Parathyroid adenoma (tissue), 2 donors: Measurements from ENCODE around the gene SGMS1.
A peak's percentile ranks its signal among the peaks of the same experiment; 100 is the strongest.

Source experiments
- H2AFZ ChIP-seq: fragments of 300-600 bp; sonication (generic); one replicate; pipeline ENCODE4 v1.7.0; 2017; ENCODE audit warnings: antibody characterized with exemption, mild to moderate bottlenecking
- H3K27ac ChIP-seq: fragments of 300-600 bp; sonication (generic); one replicate; pipeline ENCODE4 v1.7.0; 2017
- H3K27me3 ChIP-seq: fragments of 300-600 bp; sonication (generic); one replicate; pipeline ENCODE4 v1.7.0; 2017; ENCODE audit warnings: low read length; ENCODE audit not compliant: control insufficient read depth, insufficient read depth
- H3K36me3 ChIP-seq: fragments of 300-600 bp; sonication (generic); one replicate; pipeline ENCODE4 v1.7.0; 2017; ENCODE audit warnings: low read length; ENCODE audit not compliant: control insufficient read depth, insufficient read depth
- H3K4me1 ChIP-seq: fragments of 300-600 bp; sonication (generic); one replicate; pipeline ENCODE4 v1.7.0; 2017; ENCODE audit warnings: control low read depth
- H3K4me2 ChIP-seq: fragments of 300-600 bp; sonication (generic); one replicate; pipeline ENCODE4 v1.7.0; 2017; ENCODE audit warnings: low read length
- H3K4me3 ChIP-seq: fragments of 300-600 bp; sonication (generic); one replicate; pipeline ENCODE4 v1.7.0; 2017; ENCODE audit warnings: low read depth, low read length
- H3K79me2 ChIP-seq: fragments of 300-600 bp; sonication (generic); one replicate; pipeline ENCODE4 v1.7.0; 2017; ENCODE audit warnings: control low read depth
- H3K9ac ChIP-seq: fragments of 300-600 bp; sonication (generic); one replicate; pipeline ENCODE4 v1.7.0; 2017; ENCODE audit warnings: mild to moderate bottlenecking
- H3K9me3 ChIP-seq: fragments of 300-600 bp; sonication (generic); one replicate; pipeline ENCODE4 v1.7.0; 2017; ENCODE audit warnings: low read length; ENCODE audit not compliant: control insufficient read depth
- CTCF ChIP-seq: fragments of 300-600 bp; sonication (generic); IDR thresholded peaks from one replicate; pipeline ENCODE4 v1.7.0; 2017; ENCODE audit warnings: antibody characterized with exemption, mild to moderate bottlenecking
- donor health status: primary hyperparathyroidism.

Gene SGMS1

GRCh38 chr10:50566150-50566549, 57.6 kb downstream of the SGMS1 start:
- Histone ChIP-seq H3K4me1 (peaks cover 16% of the 10 kb centered on the region), H3K4me2 (no peak overlapping the region), H3K4me3 (no peak overlapping the region), H3K9ac (no peak overlapping the region), H3K27ac (no peak overlapping the region), H3K79me2 (peaks cover 31% of the 10 kb centered on the region), H3K27me3 (no peaks in the 10 kb centered on the region), H3K36me3 (no peaks in the 10 kb centered on the region), H3K9me3 (no peaks in the 10 kb centered on the region), H2AFZ (no peak overlapping the region)
- no peak for TF ChIP-seq CTCF

- Histone ChIP-seq H3K4me2 (no peak overlapping the region), H3K27ac (no peak overlapping the region)
- TF ChIP-seq CTCF = no peak
These were observed 58.3 kb downstream of the SGMS1 start for GRCh38 chr10:50565301-50566083.

GRCh38 chr10:50563906-50564305, 59.9 kb downstream of the SGMS1 start:
- Histone ChIP-seq H3K9ac (no peak overlapping the region), H3K4me3 (no peak overlapping the region), H3K27me3 (no peaks in the 10 kb centered on the region), H3K27ac (no peak overlapping the region), H3K4me1 (peaks cover 18% of the 10 kb centered on the region), H3K4me2 (no peak overlapping the region), H3K9me3 (no peaks in the 10 kb centered on the region), H3K79me2 (peaks cover 29% of the 10 kb centered on the region), H3K36me3 (no peaks in the 10 kb centered on the region), H2AFZ (no peak overlapping the region)
- TF ChIP-seq CTCF = no peak

More at GRCh38 chr10:50565301-50566083, 58.3 kb downstream of the SGMS1 start:
- peaks cover 19% of the 10 kb centered on the region for H3K4me1 ChIP-seq
- H3K9ac ChIP-seq = no peak overlapping the region
- H3K36me3 ChIP-seq = no peaks in the 10 kb centered on the region
- H3K4me3 ChIP-seq = no peak overlapping the region
- H3K27me3 ChIP-seq = no peaks in the 10 kb centered on the region
- H3K79me2 ChIP-seq = peaks cover 30% of the 10 kb centered on the region
- H3K9me3 ChIP-seq = no peaks in the 10 kb centered on the region
- H2AFZ ChIP-seq = no peak overlapping the region

- peaks cover 12% of the 10 kb centered on the region for H3K4me1 ChIP-seq
- no peaks in the 10 kb centered on the region for H3K27me3 ChIP-seq
- TF ChIP-seq CTCF = peak; percentile 82
- no peak overlapping the region for H3K4me3 ChIP-seq
- H3K9me3 ChIP-seq = no peaks in the 10 kb centered on the region
- no peaks in the 10 kb centered on the region for H3K36me3 ChIP-seq
- peaks cover 28% of the 10 kb centered on the region for H3K79me2 ChIP-seq
- H3K4me2 ChIP-seq = peak overlapping the region; percentile 10
- H3K27ac ChIP-seq = peak overlapping the region; percentile 42
- no peak overlapping the region for H2AFZ ChIP-seq
- no peak overlapping the region for H3K9ac ChIP-seq
These were observed 61.9 kb downstream of the SGMS1 start for GRCh38 chr10:50561816-50562215.

- Histone ChIP-seq H3K9ac (no peak overlapping the region), H3K4me3 (no peak overlapping the region), H2AFZ (no peak overlapping the region), H3K4me2 (no peak overlapping the region), H3K27ac (peak overlapping the region; percentile 42), H3K79me2 (peaks cover 30% of the 10 kb centered on the region), H3K4me1 (peaks cover 12% of the 10 kb centered on the region), H3K36me3 (no peaks in the 10 kb centered on the region), H3K9me3 (no peaks in the 10 kb centered on the region), H3K27me3 (no peaks in the 10 kb centered on the region)
- TF ChIP-seq CTCF = no peak
These were observed 62.5 kb downstream of the SGMS1 start for GRCh38 chr10:50561266-50561665.
